ENCODE results near the gene KCNJ15.
A peak's percentile ranks its signal among the peaks of the same experiment; 100 is the strongest.
"Not testable (repeated sequence)": the region's sequence is repeated elsewhere in the genome, so short reads cannot be mapped to it uniquely, and the experiment has no call there.

KCNJ15 gene

DNA sequence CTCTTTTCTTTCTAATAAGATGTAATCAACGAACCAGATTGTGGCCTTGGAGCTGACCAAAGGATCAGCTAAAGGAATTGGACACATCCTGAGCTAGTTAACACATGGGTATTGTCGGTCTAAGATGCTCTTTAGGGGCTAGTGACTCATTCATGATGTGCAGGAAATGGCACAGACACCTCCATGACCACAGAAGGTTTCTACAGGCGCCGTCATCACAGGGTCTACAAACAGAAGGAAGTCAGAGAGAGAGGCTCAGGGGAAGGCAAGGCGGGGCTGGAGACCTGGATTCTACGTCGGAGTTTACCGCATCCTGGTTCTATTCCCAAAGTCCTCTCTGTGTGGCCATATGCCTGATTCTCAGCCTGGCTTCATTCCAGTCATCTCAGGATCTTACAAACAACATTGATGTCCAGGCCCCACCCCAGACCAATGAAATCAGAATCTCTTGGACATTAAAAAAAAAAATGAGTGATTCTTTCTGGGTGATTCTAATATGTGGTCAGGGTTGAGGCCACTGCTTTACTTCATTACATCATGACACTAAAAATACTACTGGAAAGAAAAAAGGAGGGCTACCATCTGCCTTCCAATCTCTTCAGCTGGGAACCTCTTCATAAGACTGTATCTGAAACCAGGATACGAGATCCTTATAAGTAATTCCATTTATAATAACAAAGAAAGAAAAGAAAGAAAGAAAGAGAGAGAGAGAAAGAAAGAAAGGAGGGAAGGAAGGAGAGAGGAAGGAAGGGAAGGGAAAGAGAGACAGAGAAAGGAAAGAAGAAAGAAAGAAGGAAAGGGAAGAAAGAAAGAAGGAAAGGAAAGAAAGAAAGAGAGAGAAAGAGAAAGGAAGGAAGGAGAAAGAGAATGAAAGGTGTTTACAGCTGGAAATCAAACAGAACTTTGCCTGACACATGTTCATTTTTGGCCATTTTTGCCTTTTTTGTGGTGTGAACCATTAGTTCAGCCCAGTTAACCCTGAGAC lies 11.6 kb upstream of the KCNJ15 start:
- peak; percentile 76 for DNase-seq (ENCODE audit: low spot score)

DNA sequence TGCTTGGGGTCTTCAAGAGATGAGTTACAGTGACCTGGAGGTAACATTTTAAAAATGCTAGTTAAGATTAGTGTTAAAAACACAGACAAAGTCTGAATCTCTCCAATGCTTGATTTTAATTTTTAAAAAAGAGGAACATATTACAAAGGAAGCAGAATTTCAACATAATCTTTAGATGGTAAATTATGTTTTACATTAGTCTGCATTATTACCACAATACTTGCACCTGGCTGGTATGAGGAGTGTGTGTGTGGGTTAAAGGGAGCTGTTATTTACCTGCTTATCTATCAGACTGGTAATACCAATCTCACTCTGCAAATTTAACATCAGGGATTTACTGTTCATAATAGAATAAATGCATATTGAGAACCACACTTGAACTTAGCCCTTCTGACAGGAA lies 10.3 kb upstream of the KCNJ15 start:
- DNase-seq (ENCODE audit: low spot score): no peak

DNA sequence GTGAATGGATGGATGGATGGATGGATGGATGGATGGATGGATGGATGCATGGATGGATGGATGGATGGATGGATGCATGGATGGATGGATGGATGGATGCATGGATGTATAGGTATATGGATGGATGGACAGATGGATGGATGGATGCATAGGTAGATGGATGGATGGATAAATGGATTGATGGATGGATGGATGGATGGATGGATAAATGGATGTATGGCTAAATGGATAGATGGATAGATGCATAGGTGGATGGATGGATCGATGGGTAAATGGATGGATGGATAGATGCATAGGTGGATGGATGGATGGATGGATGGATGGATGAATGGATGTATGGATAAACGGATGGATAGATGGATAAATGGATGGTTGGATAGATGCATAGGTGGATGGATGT lies 9.7 kb upstream of the KCNJ15 start:
- DNase-seq (ENCODE audit: low spot score): not testable (repeated sequence)

DNA sequence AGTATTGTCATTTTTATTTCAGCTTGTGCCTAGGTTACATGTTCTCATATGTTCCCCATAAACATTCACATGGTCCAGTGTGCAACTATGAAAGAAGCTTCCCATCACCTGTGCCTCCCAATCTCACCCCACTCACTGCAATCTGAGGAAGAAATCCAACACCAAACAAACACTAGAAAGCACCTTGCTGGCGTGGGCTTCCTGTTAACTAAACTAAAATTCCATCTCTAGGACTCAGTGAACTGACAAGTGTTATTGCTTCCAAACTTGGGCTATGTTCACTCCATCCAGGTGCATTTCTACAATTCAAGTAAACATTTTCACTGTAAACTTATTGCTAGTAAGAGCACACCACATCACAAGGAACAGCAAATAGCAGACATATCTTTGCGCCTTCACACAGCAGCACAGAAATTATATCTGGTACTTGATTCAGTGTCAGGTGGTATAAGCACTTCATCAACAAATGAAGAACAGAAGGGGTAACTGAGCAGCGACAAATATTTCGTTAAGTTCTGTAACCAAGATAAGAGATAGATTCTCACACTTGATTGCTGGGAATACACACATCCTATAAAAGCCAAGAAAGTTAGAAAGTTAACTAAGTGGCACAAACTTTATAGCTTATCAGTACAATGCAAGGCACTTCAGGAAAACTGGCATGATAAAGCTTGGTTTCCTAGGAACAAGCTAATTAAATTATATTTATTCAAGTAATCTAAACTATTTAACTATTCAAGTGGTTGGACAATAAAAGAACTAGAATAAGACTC lies 8.9 kb upstream of the KCNJ15 start:
- DNase-seq (ENCODE audit: low spot score): no peak

DNA sequence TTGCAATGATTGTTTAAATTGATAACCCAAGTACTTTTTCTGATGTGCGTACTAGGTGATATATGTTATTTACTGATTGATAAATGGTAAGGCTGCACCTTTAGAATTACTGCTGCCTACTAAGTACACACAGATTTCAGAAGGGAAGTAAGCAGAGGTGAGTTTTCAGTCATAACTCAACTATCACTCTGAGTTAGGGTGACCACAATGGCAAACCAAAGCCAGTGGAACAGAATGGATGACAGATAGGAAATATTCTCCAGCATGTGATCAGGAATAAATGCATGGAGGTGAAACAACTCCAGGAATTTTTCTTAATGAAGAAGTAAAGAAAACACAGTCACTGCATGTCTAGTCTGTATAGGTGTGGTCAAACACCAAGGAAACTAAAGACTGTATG lies 7.5 kb upstream of the KCNJ15 start:
- DNase-seq (ENCODE audit: low spot score): peak; percentile 45

DNA sequence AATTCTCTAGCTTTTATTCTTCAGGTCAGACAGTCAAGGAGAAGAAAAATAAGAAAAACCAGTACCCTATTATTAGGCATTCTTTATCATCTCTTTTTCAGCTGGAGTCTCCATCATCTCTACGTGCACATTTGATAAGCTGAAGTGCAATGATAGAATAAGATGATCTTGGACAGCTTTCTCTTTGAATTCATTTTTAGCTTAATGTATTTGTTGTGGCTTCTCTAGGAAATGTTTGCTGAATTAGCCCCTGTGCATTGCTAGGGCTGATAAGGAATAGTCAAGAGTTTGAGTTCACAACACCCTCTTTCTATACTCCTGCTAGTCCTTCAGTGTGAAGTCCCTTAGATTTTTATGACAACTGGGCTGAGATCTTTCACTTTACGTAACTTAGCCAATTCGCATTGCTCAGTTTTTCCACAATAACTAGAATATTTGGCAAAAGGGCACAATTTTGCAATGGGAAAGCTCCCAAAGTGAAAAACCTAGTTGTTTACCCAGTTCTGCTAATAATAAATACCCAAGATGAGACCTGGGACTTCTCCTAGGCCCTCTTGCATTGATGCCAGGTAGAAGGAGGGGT lies 7.0 kb upstream of the KCNJ15 start:
- DNase-seq (ENCODE audit: low spot score): no peak

DNA sequence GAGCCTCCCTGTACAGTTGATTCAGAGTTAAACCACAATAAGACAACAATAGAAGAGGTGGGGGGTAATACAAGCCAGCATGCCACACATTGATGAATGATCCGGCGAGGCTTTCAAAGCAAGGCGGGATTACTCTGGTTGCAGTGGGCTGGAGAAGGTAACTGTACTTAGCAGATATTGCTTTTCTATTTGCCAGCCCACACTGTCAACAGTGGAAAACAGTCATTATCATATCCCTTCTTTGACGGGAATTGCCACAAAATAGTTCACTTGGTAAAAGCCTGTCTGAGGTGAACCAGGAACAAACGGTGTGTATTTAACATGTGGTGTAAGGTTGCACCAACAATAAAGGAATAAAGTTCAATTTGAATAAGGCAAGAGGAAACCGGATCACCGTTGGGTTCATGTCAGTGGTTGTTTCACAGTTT lies 5.8 kb upstream of the KCNJ15 start:
- no peak for DNase-seq (ENCODE audit: low spot score)

DNA sequence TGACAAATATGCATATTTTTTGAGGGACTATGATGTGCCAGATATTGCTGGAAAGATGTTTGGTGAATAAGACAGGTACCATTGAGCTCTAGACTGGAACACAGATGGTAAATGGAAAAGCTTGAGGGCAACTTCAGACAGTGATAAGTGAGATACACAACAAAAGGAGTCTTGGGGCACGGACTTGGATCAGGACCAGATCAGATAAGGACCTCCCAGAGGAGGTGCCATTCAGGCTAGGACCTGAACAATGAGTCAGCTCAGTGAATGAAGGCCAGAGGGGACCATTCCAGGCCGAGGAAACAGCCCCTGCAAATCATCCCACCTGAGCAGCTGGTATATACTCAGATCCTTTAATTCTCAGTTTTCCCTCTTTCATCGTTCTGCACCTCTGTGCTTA lies 1.8 kb upstream of the KCNJ15 start:
- no peak for DNase-seq (ENCODE audit: low spot score)

DNA sequence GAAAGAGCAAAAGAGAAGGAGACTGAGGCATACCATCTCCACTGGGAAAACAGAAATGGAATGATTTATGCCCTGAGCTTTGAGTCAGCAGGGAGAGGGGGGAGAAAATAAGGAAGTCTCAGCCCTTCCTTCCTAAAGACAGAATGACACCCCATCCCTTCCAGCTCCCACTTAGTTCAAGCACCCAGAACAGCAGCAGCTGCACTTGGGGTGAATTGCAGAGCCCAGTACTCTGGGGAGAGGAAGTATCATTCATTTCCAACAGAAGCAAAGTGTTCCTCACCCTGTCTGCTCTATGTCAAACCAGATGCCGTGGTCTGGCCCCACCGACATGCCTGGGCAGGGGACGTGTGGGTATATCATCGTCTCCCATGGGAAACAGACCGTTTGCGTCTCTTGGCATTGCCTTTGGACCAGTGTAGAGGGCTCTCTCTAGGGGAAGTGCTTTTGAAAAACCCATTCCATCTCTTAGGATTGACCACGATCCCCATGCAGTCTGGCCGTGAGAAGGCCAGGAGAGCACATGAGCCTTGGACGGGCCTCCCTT lies 1.1 kb upstream of the KCNJ15 start:
- no peak for DNase-seq (ENCODE audit: low spot score)

DNA sequence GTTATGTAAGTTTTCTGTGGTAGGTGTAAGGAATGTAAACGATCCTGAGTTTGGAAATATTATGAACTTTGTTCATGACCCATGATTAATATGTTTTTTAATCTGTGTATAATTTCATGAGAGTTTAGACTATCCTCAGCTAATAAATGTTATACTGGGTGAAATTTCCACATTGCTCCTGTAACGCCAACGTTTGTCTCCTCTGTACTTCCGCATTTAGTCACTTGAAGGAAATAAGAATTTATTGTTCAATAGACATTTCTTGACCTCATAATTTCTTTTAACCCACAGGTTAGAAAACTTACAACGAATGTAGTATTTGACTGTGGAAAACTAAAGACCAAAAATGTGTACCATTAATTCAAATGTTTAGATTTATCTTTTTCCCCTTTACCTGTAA lies 876 bp downstream of the KCNJ15 start:
- DNase-seq (ENCODE audit: low spot score): no peak

DNA sequence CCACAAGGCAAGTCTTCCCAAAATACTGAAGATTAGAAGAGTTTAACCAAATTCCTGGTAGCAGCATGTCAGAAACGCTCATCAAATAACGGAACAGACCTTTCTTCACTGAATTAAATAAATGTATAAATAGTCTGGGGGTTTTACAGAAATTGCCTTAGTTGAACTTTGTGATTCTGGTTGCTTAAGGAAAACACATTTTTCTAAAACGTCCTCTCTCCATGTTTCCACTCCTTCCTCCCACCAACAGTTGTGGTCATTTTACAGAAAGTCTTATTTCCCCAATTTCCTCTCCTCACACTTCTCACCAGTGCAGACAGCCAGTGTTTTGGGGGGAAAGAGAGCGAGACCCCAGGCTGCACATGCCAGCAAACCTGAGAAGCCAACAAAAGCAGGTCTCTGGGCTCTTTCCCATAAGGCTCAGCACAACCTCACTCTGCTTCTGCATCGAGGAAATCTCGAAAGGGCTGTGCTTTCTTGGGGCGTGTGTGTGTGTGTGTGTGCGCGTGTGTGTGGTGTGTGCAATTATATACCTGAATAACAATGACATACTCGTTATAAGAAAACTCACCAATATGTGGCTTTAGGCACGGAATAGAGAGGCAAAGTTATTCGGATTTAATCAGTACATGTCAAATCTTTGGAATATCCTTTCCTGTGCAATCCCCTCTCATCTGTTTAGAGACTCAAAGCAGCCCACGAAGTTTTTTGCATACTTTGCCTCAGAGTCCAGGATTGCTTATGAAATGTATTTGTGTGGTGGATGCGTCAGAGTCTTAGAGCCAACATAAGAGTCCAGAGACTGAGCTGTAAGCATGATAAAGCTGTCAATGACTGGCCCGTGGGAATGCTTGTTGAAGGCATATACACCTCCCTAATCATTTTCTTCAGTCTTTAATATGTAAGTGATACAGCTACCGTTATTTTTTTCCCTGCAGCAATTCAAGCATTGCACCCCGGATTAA lies 2.0 kb downstream of the KCNJ15 start:
- no peak for DNase-seq (ENCODE audit: low spot score)

DNA sequence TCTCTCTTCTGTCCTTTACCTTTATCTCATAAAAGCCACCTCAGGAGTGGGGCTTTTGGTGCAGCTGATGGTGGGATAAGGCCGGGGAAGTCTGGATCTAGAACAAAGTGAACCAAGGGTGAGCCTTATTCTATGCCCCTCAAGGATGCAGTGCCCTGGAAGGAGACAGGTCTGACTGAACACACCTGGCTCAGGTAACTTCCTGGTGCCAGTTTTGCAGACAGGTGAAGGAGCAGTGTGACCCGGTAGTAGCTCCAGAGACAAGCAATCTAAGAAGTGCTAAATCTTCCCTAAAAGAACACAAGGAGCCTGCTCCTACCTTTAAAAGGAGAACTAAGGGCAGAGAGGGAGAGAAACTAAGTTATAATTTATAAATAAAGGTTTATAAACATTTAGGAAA lies 2.9 kb downstream of the KCNJ15 start:
- DNase-seq (ENCODE audit: low spot score): no peak

DNA sequence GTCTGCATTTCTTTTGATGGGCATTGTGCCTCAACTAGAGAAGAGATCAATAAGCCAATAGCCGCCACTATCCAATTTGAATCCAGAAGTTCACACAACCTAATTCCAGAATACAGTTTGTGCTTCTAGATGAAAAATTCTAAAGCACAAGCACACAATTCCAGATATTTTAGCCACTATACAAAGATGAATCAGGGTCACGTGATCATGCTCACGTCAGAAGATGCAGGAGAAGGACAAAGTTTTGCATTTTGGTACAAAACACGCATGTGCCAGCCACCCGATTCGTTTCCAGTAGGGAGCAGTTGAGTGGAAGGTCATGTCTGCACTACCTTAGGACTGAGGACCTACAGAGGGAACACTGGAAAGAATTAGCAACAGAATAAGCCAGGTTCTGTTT lies 3.6 kb downstream of the KCNJ15 start:
- no peak for DNase-seq (ENCODE audit: low spot score)

DNA sequence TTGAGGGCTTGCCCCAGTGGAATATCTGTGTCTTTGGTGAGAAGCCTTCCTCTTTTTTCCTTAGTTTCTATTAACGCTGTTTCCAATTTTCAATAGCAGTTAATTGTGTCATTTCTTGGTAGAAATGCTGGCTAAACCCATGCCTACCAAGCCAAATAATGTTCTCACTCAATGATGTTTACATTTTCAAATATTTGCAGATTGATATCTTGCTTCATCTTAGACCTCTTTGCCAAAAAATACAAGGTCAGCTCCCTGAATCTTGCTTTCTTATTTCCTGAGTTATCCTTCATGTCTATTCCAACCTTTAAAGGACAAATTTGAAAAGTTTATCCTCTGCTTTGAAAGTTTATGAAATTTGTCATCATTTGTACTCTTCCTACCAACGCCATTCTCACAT lies 5.1 kb downstream of the KCNJ15 start:
- DNase-seq (ENCODE audit: low spot score): no peak

DNA sequence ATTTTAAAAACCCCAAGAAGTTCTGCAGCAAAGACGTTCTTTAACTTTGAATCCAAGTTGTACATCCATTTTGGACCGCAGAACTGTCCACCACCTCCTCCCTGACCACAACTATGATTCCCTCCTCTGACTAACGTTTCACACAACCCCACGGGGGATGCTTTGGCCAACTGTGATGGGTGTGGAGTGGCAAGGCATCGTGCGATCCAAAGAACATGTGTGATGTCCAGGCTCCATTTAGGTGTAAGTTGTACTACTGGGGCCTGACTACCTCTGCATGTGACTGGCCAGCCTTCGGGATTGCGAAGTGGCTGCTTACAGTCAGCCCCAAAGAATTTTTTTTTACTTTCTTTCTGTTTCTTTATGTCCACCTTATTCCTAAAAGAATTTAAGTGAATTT lies 6.7 kb downstream of the KCNJ15 start:
- no peak for DNase-seq (ENCODE audit: low spot score)

DNA sequence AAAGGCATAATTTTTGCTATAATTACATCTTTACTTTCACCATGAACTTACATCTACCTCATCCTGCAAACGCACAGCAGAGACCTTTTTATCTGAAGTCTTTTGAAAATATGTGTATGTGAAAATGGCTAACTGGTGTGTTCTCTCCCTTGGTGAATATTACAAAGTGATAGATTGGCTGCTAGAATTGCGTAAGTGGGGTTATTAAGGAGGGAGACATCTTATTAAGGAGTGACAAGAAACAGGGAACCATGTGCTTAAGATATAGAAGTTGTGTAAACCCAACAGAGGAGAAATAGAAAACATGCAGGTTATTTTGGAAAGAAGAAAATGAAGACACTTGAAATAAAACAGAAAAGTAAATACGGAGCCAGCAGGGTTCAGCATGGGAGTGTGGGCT lies 7.8 kb downstream of the KCNJ15 start:
- no peak for DNase-seq (ENCODE audit: low spot score)

DNA sequence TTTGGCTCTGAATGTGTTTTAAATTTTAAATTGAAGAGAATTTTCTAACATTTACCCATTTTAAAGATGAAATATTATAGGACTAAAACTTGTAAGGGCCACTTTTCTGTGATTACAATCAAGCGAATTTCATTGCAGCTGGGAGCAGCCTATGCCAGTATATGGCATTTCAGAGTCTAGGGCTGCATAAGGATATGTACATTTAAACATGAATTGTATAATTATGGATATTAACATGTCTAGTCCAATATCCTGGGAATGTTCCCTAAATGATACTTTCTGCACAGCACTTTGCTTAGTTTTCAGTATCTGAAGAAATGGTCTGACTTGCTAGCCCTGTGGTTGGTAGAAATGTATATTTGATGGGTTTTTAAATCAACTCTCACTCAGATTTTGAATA lies 8.4 kb downstream of the KCNJ15 start:
- DNase-seq (ENCODE audit: low spot score): no peak

DNA sequence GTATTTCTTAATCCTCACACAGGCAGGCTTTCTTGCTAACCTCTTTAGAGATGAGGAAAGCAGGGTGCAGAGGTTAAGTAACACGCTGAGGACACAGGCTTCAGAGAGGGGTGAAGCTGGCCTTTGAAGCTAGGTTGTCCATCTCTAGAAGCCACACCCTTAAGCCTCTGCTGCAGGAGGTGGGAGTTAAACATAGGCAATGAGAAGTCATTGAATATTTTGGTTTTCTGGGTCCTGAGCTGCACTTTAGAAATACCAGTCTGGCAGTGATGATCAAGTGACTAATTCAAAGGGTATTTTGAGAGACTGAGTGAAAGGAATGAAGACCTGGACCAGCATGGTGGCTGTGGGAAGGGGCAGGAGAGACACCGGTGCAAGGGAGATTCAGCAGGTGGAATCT lies 9.9 kb downstream of the KCNJ15 start:
- no peak for DNase-seq (ENCODE audit: low spot score)

DNA sequence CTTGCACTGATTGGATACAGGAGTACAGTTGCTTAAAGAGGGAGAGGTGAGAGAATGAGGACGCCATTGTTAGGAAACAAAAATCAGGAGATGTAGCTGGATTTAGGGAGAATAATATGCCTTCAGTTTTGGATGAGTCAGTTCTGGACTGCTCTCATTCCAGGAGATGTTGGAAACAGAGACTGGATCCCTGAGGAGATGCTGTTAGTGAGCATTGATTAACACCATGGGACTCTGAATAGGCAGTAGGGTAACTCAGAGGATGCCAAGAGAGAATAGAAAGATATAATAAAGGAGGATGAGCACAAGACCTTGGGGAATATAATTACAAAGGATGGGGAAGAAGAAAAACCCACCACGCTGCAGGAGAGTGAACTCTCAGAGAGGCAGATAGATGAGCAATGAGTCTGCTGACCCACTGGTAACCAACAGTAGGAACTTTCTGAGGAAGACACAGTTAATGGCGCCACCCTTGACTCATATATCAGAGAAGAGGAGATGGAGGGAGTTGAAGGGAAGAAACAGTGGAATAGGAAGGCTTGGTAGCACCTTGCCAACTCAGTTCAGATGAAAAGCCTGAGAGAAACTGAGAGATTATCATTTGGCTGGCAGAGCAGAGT lies 10.5 kb downstream of the KCNJ15 start:
- DNase-seq (ENCODE audit: low spot score): no peak

DNA sequence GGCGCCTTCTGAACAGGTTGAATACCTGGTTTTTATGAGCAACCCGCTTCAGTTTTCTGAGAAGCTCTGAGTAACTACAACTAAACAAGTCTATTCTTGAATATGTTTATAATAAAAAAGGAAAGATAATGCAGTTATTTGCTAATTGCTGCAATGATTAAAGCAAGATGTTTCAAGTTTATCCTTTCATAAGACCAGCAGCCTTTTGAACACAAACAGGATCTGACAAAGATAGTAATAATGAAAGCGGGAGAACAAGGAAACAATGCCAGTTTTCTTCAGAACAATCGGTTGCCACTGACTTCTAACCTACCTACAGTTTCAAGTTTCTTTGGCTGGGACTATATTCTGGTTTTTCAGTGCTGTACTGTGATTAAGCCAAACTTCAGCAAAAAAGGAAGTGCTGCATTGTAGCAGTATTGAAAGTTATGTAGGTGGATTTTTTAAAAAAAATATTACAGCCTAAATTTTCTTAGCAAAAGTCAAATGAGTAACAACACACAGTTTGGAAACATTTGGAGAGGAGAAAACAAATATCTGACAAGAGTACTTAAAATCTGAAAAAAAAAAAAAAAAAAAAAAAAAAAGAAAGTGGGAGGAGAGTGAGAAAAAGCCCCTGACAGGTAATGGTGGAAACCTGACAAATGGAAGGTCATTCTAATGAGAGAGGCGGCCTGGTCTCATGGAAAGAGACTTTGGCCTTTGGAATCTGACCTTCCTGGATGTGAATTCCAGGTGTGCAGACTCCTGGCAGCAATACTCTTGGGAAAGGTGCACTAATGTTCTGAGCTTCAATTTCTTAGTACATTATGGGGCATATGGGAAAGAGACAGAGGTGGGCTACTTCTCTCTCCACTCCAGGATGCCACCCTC lies 11.4 kb downstream of the KCNJ15 start:
- DNase-seq (ENCODE audit: low spot score): no peak

All from activated CD4-positive, alpha-beta T cell treated with anti-CD3 and anti-CD28 coated beads, Interleukin-2, Interleukin-4, amounts not matched to agents 100 ng/mL and 50 ng/mL, durations not matched to agents 16 hours and 8 hours (primary cell).